Measurements from ENCODE around the gene CEP85L. TPM values are rescaled to one million over a fixed set of nuclear protein-coding genes. Genes with fewer than 3 reads are reported as not detected.

The CEP85L gene
- total and polyA plus RNA-seq, 10 of the 15 experiments (the other 5 are each of a cell fraction or from before 2014, with no cell fraction given): 1.8 to 10.9 (median 7.1) TPM

GRCh38 chr6:118668761-118669385 is 17.5 kb upstream of the CEP85L start:
- H3K27ac ChIP-seq (ENCODE audit: control insufficient read depth, insufficient read depth): no peak overlapping the region
- ChIA-PET RAD21 (ENCODE audit: unreplicated experiment) (interaction anchor here (0.7 kb wide), 1 partner anchor 40 kb away, joined by 4 read pairs; no protein-coding TSS in a partner anchor), POLR2A (no interaction called here), SMC1A (ENCODE audit: uncharacterized antibody, unreplicated experiment) (interaction anchor here (1.2 kb wide), 2 partner anchors 11 to 38 kb away, joined by 3 read pairs; no protein-coding TSS in a partner anchor), CTCF (interaction anchor here (0.8 to 0.9 kb wide), 2 partner anchors 41 to 43 kb away, joined by 3 read pairs; no protein-coding TSS in a partner anchor)
- FAIRE-seq (no peak), DNase-seq (ENCODE audit: low read depth, low spot score) (no peak), ATAC-seq (no peak)
- WGBS (ENCODE audit: insufficient coverage, insufficient replicate concordance, low lambda C conversion rate, missing lambda C conversion rate): 94% methylated on average over 1 of the region's 1 CpG
- peaks cover 3% of the 10 kb centered on the region; the same call in 1 of the 2 replicates for H3K4me1 ChIP-seq (ENCODE audit: control insufficient read depth, insufficient read depth, low read length)
- TF ChIP-seq NR2C2 (IDR thresholded peaks at IDR 0.05; ENCODE audit: borderline replicate concordance, control insufficient read depth, insufficient read length, low read depth) (no peak), PKNOX1 (IDR thresholded peaks at IDR 0.05) (no peak), NBN (IDR thresholded peaks at IDR 0.05) (no peak), E2F4 (IDR thresholded peaks at IDR 0.05; ENCODE audit: low read depth, low read length) (no peak), JUND (IDR thresholded peaks at IDR 0.05; ENCODE audit: low read depth, low read length) (no peak), POU2F2 (IDR thresholded peaks at IDR 0.05; ENCODE audit: borderline replicate concordance, low read depth, low read length) (no peak), GABPA (IDR thresholded peaks at IDR 0.05; ENCODE audit: low read depth) (no peak), JUNB (IDR thresholded peaks at IDR 0.05) (no peak), EZH2 (IDR thresholded peaks at IDR 0.05; ENCODE audit: borderline replicate concordance, control insufficient read depth, low read depth, low read length) (no peak), STAT3 (IDR thresholded peaks at IDR 0.05; ENCODE audit: low read depth, low read length) (no peak), POLR2AphosphoS2 (IDR thresholded peaks at IDR 0.05; ENCODE audit: low read depth, low read length) (no peak)
- no peaks in the 10 kb centered on the region for H3K36me3 ChIP-seq (ENCODE audit: control insufficient read depth in 2 of 2, insufficient read depth in 2 of 2, low read length in 1 of 2)
- no peak overlapping the region for H3K4me2 ChIP-seq (ENCODE audit: control insufficient read depth, insufficient read depth)
- intact Hi-C loops (cut with micrococcal nuclease; ENCODE audit: unreplicated experiment): no loop called here
- BruUV-seq (replicated peaks): no TSS peak
- H3K79me2 ChIP-seq (ENCODE audit: control insufficient read depth, insufficient read depth, low read length): no peaks in the 10 kb centered on the region
- no peak overlapping the region for H3K4me3 ChIP-seq
- H3K9ac ChIP-seq (ENCODE audit: control insufficient read depth, insufficient read depth, low read length): no peak overlapping the region
- H4K20me1 ChIP-seq (ENCODE audit: control insufficient read depth, insufficient read depth): no peaks in the 10 kb centered on the region
- no peak overlapping the region for H2AFZ ChIP-seq (ENCODE audit: control insufficient read depth, low read depth, low read length)
- no peaks in the 10 kb centered on the region for H3K27me3 ChIP-seq (replicated peaks in 1 of 2; ENCODE audit: control insufficient read depth in 2 of 2, insufficient read depth in 2 of 2, low read length in 1 of 2)
- in situ Hi-C loops (cut with MboI): no loop called here
- H3K9me3 ChIP-seq (replicated peaks; ENCODE audit: control insufficient read depth, insufficient read depth, low read length): no peaks in the 10 kb centered on the region

Measured in GM12878 (cell line).